H9 (cell line): Measurements from ENCODE around the gene AFAP1L1. TPM values are rescaled to one million over a fixed set of nuclear protein-coding genes. Genes with fewer than 3 reads are reported as not detected.

Experiments
- DNase-seq: peaks from one replicate; pipeline ENCODE4 v3.0.0-alpha.2; 2017
- H2AFZ ChIP-seq: one replicate; pipeline ENCODE4 v1.6.1; 2013; ENCODE audit warnings: mild to moderate bottlenecking, low read length, control low read depth, moderate library complexity
- H2AK5ac ChIP-seq: 2 replicates; pipeline ENCODE4 v1.6.1; 2013; ENCODE audit warnings: low read length, control low read depth, mixed read lengths; ENCODE audit not compliant: insufficient read length
- H2BK120ac ChIP-seq: one replicate; pipeline ENCODE4 v1.6.1; 2013; ENCODE audit warnings: low read depth, mild to moderate bottlenecking, low read length, control low read depth, inconsistent platforms; ENCODE audit not compliant: poor library complexity, severe bottlenecking
- H2BK12ac ChIP-seq: 2 replicates; pipeline ENCODE4 v1.6.1; 2013; ENCODE audit warnings: low read length, control low read depth, mixed read lengths, low read depth; ENCODE audit not compliant: insufficient read length
- H2BK15ac ChIP-seq: 2 replicates; pipeline ENCODE4 v1.6.1; 2013; ENCODE audit warnings: low read depth, low read length, control low read depth
- H2BK20ac ChIP-seq: one replicate; pipeline ENCODE4 v1.6.1; 2013; ENCODE audit warnings: low read depth, mild to moderate bottlenecking, low read length, control low read depth, inconsistent platforms; ENCODE audit not compliant: poor library complexity, severe bottlenecking
- H2BK5ac ChIP-seq: 2 replicates; pipeline ENCODE4 v1.6.1; 2013; ENCODE audit warnings: low read length, control low read depth, mixed read lengths; ENCODE audit not compliant: insufficient read length
- H3K14ac ChIP-seq: 2 replicates; pipeline ENCODE4 v1.6.1; 2013; ENCODE audit warnings: low read length, control low read depth; ENCODE audit not compliant: insufficient read depth
- H3K18ac ChIP-seq: 2 replicates; pipeline ENCODE4 v1.6.1; 2013; ENCODE audit warnings: low read depth, mild to moderate bottlenecking, mixed read lengths, low read length, control low read depth; ENCODE audit not compliant: insufficient read length
- H3K23ac ChIP-seq: 2 replicates; pipeline ENCODE4 v1.6.1; 2013; ENCODE audit warnings: low read length, control low read depth, mixed read lengths, low read depth; ENCODE audit not compliant: insufficient read length
- H3K23me2 ChIP-seq: 2 replicates; pipeline ENCODE4 v1.6.1; 2013; ENCODE audit warnings: low read depth, mild to moderate bottlenecking, mixed read lengths, low read length, control low read depth; ENCODE audit not compliant: insufficient read length, poor library complexity, severe bottlenecking
- H3K27ac ChIP-seq: 2 replicates; pipeline ENCODE4 v1.5.1; 2013; ENCODE audit warnings: low read length, control low read depth, mixed read lengths, low read depth; ENCODE audit not compliant: insufficient read length
- H3K27me3 ChIP-seq: 2 replicates; pipeline ENCODE4 v1.6.1; 2013; ENCODE audit warnings: low read length, control low read depth, inconsistent platforms; ENCODE audit not compliant: insufficient read depth
- H3K4ac ChIP-seq: 2 replicates; pipeline ENCODE4 v1.6.1; 2013; ENCODE audit warnings: low read depth, mild to moderate bottlenecking, control low read depth, inconsistent platforms, low read length, moderate library complexity
- H3K4me1 ChIP-seq: 2 replicates; pipeline ENCODE4 v1.6.1; 2013; ENCODE audit warnings: low read length, control low read depth, inconsistent platforms; ENCODE audit not compliant: insufficient read depth
- H3K4me2 ChIP-seq: 2 replicates; pipeline ENCODE4 v1.6.1; 2013; ENCODE audit warnings: low read length, control low read depth, mixed read lengths; ENCODE audit not compliant: insufficient read length, insufficient read depth
- H3K56ac ChIP-seq: 2 replicates; pipeline ENCODE4 v1.6.1; 2013; ENCODE audit warnings: low read depth, mild to moderate bottlenecking, mixed read lengths, low read length, control low read depth; ENCODE audit not compliant: insufficient read length
- H3K79me1 ChIP-seq: 2 replicates; pipeline ENCODE4 v1.6.1; 2013; ENCODE audit warnings: low read depth, mild to moderate bottlenecking, moderate library complexity, low read length, control low read depth, inconsistent platforms; ENCODE audit not compliant: insufficient read depth, poor library complexity, severe bottlenecking
- H3K79me2 ChIP-seq: 2 replicates; pipeline ENCODE4 v1.6.1; 2013; ENCODE audit warnings: low read length, control low read depth, inconsistent platforms; ENCODE audit not compliant: insufficient read depth
- H3K9ac ChIP-seq: 2 replicates; pipeline ENCODE4 v1.6.1; 2013; ENCODE audit warnings: low read length, control low read depth, mixed read lengths; ENCODE audit not compliant: insufficient read length; ENCODE audit errors: extremely low read depth
- H3K9me3 ChIP-seq: one replicate; pipeline ENCODE4 v1.6.1; 2013; ENCODE audit warnings: low read depth, low read length, inconsistent platforms; ENCODE audit not compliant: control insufficient read depth
- H3T11ph ChIP-seq: one replicate; pipeline ENCODE4 v1.6.1; 2013; ENCODE audit warnings: mild to moderate bottlenecking, low read length, control low read depth, inconsistent platforms
- H4K20me1 ChIP-seq: one replicate; pipeline ENCODE4 v1.6.1; 2013; ENCODE audit not compliant: control insufficient read depth, insufficient read length, insufficient read depth
- H4K5ac ChIP-seq: 2 replicates; pipeline ENCODE4 v1.6.1; 2013; ENCODE audit warnings: low read depth, mild to moderate bottlenecking, mixed read lengths, low read length, control low read depth; ENCODE audit not compliant: insufficient read length
- H4K8ac ChIP-seq: replicated peaks from 2 replicates; pipeline ENCODE4 v1.6.1; 2013; ENCODE audit warnings: low read length, control low read depth, mixed read lengths, low read depth; ENCODE audit not compliant: insufficient read length
- H4K91ac ChIP-seq: 2 replicates; pipeline ENCODE4 v1.6.1; 2013; ENCODE audit warnings: low read depth, mild to moderate bottlenecking, moderate library complexity, mixed read lengths, low read length, control low read depth; ENCODE audit not compliant: insufficient read length
- H3K27ac Mint-ChIP-seq, 3 experiments: 2 replicates in 2 of 3; 3 replicates in 1 of 3; pipeline ENCODE4 v1.8.0; 2020 to 2021; ENCODE audit warnings: mixed read lengths in 3 of 3, mild to moderate bottlenecking in 1 of 3, moderate library complexity in 1 of 3
- H3K27me3 Mint-ChIP-seq: 2 replicates; pipeline ENCODE4 v1.8.0; 2021; ENCODE audit warnings: low read depth, mild to moderate bottlenecking, moderate library complexity, mixed read lengths
- H3K36me3 Mint-ChIP-seq, 3 experiments: 2 replicates in 2 of 3; 3 replicates in 1 of 3; pipeline ENCODE4 v1.8.0; 2020 to 2021; ENCODE audit warnings: low read depth in 3 of 3, mixed read lengths in 3 of 3; ENCODE audit not compliant: insufficient read depth in 1 of 3
- H3K4me1 Mint-ChIP-seq, 2 experiments: 2 replicates each; pipeline ENCODE4 v1.8.0; 2020; ENCODE audit warnings: mixed read lengths in 2 of 2
- H3K4me3 Mint-ChIP-seq, 2 experiments: 2 replicates in 1 of 2; 3 replicates in 1 of 2; pipeline ENCODE4 v1.8.0; 2020 to 2021; ENCODE audit warnings: mild to moderate bottlenecking in 2 of 2, mixed read lengths in 2 of 2, moderate library complexity in 1 of 2
- H3K9me3 Mint-ChIP-seq, 2 experiments: 2 replicates in 1 of 2; 3 replicates in 1 of 2; pipeline ENCODE4 v1.8.0; 2020; ENCODE audit warnings: mild to moderate bottlenecking in 2 of 2, mixed read lengths in 2 of 2, moderate library complexity in 1 of 2
- total RNA-seq: library from RNA; stranded (reverse); gene quantifications from 2 replicates; pipeline ENCODE4 v1.2.1, GENCODE V29; 2021
- TF ChIP-seq, protein P1 (sequence below): fragments of 200-600 bp; sonication (generic); conservative IDR thresholded peaks from 3 replicates; pipeline ENCODE4 v1.8.0; 2021; ENCODE audit warnings: antibody characterized with exemption, mild to moderate bottlenecking

The AFAP1L1 gene
- total RNA-seq, 1 experiment from 2014 or later: 1.8 TPM

DNA sequence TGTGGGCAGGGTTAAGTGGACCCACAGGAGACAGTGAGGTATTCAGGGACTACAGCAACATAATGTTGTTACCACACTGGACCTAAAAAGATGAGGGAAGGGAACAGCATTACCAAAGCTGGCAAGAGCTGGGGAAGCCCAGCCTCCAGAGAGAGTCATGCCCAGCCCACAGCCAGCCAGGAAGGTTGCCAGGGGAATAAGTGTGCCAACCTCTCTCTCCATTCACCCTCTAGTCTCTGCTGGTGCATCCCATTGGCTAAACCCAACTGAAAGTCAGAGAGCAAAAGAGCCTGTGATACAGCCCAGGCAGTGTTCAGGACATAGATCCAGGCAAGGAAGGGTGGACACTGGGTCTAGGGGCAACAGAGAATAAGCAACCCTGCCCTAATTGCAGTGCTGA, 35.8 kb upstream of the AFAP1L1 start:
- H3K4me3 Mint-ChIP-seq: no peak overlapping the region
- H3K9me3 Mint-ChIP-seq: no peaks in the 10 kb centered on the region
- H3T11ph ChIP-seq: no peak overlapping the region
- H3K4me2 ChIP-seq: no peak overlapping the region
- H2BK12ac ChIP-seq: no peak overlapping the region
- peaks cover 21% of the 10 kb centered on the region for H3K27me3 Mint-ChIP-seq
- H3K79me2 ChIP-seq: no peaks in the 10 kb centered on the region
- no peak overlapping the region for H3K27ac ChIP-seq
- no peak overlapping the region for H2AK5ac ChIP-seq
- no peak overlapping the region for H2AFZ ChIP-seq
- H3K9ac ChIP-seq: no peak overlapping the region
- H3K14ac ChIP-seq: no peak overlapping the region
- no peak overlapping the region for H3K23ac ChIP-seq
- H3K27ac Mint-ChIP-seq: no peak overlapping the region; a peak in 1 of 7 replicates
- no peaks in the 10 kb centered on the region for H3K4me1 ChIP-seq
- H2BK15ac ChIP-seq: no peak overlapping the region
- H3K9me3 ChIP-seq: no peaks in the 10 kb centered on the region
- H3K4ac ChIP-seq: no peak overlapping the region
- H2BK20ac ChIP-seq: no peak overlapping the region
- no peaks in the 10 kb centered on the region for H3K36me3 Mint-ChIP-seq
- no peak overlapping the region for H2BK5ac ChIP-seq
- DNase-seq: no peak
- no peak overlapping the region for H3K56ac ChIP-seq
- H4K5ac ChIP-seq: no peak overlapping the region
- no peaks in the 10 kb centered on the region for H3K23me2 ChIP-seq
- H3K27me3 ChIP-seq: no peaks in the 10 kb centered on the region
- peaks cover 0 to 3% of the 10 kb centered on the region in 2 experiments; a peak in 2 of 4 replicates for H3K4me1 Mint-ChIP-seq
- H3K18ac ChIP-seq: no peak overlapping the region
- H4K20me1 ChIP-seq: no peaks in the 10 kb centered on the region
- no peaks in the 10 kb centered on the region for H3K79me1 ChIP-seq
- no peak overlapping the region for H4K8ac ChIP-seq
- H4K91ac ChIP-seq: no peak overlapping the region
- no peak overlapping the region for H2BK120ac ChIP-seq
- TF ChIP-seq, protein P1, sequence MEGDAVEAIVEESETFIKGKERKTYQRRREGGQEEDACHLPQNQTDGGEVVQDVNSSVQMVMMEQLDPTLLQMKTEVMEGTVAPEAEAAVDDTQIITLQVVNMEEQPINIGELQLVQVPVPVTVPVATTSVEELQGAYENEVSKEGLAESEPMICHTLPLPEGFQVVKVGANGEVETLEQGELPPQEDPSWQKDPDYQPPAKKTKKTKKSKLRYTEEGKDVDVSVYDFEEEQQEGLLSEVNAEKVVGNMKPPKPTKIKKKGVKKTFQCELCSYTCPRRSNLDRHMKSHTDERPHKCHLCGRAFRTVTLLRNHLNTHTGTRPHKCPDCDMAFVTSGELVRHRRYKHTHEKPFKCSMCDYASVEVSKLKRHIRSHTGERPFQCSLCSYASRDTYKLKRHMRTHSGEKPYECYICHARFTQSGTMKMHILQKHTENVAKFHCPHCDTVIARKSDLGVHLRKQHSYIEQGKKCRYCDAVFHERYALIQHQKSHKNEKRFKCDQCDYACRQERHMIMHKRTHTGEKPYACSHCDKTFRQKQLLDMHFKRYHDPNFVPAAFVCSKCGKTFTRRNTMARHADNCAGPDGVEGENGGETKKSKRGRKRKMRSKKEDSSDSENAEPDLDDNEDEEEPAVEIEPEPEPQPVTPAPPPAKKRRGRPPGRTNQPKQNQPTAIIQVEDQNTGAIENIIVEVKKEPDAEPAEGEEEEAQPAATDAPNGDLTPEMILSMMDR: no peak
